Measurements from ENCODE around the gene PPP1CA. TPM values are rescaled to one million over a fixed set of nuclear protein-coding genes. Genes with fewer than 3 reads are reported as not detected.
A peak's percentile ranks its signal among the peaks of the same experiment; 100 is the strongest.

Gene PPP1CA
- total and polyA plus RNA-seq, 8 donors, result 49.0 to 72.8 (median 62.9) TPM

DNA sequence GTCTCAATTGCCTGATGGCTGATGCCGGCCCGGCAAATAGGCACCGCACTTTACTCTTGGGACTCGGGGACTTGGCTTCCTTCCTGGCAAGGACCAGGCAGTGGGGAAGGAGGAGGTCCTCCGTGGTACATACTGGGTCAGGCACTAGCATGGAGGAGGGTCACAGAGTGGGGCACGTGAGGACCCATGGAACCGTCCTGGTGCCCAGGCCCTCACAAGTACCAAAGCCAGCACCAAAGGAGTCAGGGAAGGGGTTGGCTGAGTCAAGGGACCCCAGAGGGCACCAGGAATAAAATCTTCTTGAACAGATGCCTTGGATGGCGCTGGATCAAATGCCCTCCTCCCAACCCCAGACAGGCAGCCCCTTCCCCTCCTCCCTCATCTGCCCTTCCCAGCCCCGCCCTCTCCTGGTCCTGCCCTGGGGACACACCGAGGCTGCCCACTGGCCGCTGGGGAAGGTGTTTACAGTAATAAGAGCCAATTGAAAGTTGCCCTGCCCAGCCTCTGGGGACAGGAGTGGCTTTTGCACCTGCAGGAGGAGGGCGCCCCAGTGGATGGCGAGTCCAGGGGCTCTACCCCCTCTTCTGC, 8.2 kb upstream of the PPP1CA start:
- TF ChIP-seq, protein P1, sequence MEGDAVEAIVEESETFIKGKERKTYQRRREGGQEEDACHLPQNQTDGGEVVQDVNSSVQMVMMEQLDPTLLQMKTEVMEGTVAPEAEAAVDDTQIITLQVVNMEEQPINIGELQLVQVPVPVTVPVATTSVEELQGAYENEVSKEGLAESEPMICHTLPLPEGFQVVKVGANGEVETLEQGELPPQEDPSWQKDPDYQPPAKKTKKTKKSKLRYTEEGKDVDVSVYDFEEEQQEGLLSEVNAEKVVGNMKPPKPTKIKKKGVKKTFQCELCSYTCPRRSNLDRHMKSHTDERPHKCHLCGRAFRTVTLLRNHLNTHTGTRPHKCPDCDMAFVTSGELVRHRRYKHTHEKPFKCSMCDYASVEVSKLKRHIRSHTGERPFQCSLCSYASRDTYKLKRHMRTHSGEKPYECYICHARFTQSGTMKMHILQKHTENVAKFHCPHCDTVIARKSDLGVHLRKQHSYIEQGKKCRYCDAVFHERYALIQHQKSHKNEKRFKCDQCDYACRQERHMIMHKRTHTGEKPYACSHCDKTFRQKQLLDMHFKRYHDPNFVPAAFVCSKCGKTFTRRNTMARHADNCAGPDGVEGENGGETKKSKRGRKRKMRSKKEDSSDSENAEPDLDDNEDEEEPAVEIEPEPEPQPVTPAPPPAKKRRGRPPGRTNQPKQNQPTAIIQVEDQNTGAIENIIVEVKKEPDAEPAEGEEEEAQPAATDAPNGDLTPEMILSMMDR (IDR thresholded peaks at IDR 0.05), result no peak
- peak; percentile 59 to 86 (median 64) for ATAC-seq
- Histone ChIP-seq H3K9me3 (no peaks in the 10 kb centered on the region), H3K36me3 (no peaks in the 10 kb centered on the region), H3K27me3 (no peaks in the 10 kb centered on the region), H3K4me1 (no peaks in the 10 kb centered on the region), H3K4me3 (no peak overlapping the region), H3K27ac (no peak overlapping the region)
- WGBS, 2 donors, result 22 to 24% methylated on average over 11 to 13 of the region's 13 CpGs
- no peak for FAIRE-seq
- intact Hi-C loops (cut with DNase I), result loop anchor here in 1 of 3 donors (10.0 kb wide), 1 partner anchor 95 kb away; the partner anchor contains the start of genes CDK2AP2 and PITPNM1
- DNase-seq, result peak in 4 of 6 donors; percentile 61 to 85 (median 72)

DNA sequence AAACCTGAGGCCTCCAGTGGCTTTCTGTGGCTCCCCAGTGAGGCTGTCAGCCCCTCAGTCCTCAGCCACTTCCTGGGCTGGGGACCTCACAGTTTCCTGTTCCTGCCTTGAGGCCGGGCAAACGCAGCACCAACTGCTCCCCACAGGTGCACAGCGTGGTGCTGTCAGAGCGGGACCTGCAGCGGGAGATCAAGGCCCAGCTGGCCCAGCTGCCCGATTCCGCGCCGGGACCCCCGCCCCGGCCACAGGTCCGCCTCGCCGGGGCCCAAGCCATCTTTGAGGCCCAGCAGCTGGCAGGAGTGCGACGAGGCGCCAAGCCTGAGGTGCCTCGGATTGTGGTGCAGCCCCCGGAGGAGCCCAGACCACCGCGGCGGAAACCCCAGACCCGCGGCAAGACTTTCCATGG, 7.6 kb upstream of the PPP1CA start:
- H3K27me3 ChIP-seq, result no peaks in the 10 kb centered on the region
- WGBS, 2 donors, result 51 to 69% methylated on average over 17 to 24 of the region's 24 CpGs
- H3K36me3 ChIP-seq, result no peaks in the 10 kb centered on the region
- intact Hi-C loops (cut with DNase I), result no loop called here
- no peaks in the 10 kb centered on the region for H3K4me1 ChIP-seq
- TF ChIP-seq, protein P1 (IDR thresholded peaks at IDR 0.05), result no peak
- peak in 1 of 6 donors; percentile 72 for DNase-seq
- FAIRE-seq, result no peak
- no peak for ATAC-seq
- H3K9me3 ChIP-seq, result no peaks in the 10 kb centered on the region
- no peak overlapping the region for H3K27ac ChIP-seq
- H3K4me3 ChIP-seq, result no peak overlapping the region

DNA sequence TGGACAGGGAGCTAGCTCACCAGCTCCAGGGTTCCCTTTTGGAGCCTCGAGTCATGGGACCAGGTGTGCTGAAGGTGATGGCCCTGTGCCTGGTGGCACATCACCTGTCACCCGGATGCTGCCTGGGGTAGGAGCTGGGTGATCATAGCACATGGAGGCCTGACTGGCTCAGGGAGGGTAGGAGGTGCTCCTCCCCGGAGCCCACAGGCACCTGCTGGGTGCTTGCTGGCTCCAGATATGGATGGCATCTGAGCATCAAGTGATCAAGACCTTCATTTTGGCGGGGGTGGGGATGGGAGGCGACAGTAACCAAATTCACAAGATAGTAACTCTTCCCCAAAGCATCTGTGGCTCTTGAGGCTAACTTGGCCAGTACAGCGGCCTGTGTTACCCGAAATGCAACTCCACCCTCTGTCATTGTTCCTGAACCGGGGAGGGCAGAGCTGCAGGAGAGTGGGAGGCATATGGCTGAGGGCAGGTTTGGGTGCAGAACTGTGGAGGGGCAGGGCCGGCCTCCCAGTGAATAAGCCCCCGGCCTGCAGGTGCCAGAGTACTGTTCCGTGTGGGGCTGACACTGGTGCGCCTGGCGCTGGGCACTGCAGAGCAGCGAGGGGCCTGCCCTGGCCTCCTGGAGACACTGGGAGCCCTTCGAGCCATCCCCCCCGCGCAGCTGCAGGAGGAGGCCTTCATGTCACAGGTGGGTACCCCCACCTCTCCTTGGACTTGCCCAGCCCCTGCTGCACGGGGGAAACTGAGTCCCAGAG, 7.0 kb upstream of the PPP1CA start:
- no peak for FAIRE-seq
- Histone ChIP-seq H3K36me3 (no peaks in the 10 kb centered on the region), H3K9me3 (no peaks in the 10 kb centered on the region), H3K4me3 (no peak overlapping the region), H3K27me3 (no peaks in the 10 kb centered on the region), H3K27ac (no peak overlapping the region), H3K4me1 (no peaks in the 10 kb centered on the region)
- WGBS, 2 donors, result 60 to 71% methylated on average over 18 of the region's 18 CpGs
- DNase-seq, result peak in 1 of 6 donors; percentile 73
- ATAC-seq, result no peak
- TF ChIP-seq, protein P1 (IDR thresholded peaks at IDR 0.05), result no peak
- intact Hi-C loops (cut with DNase I), result no loop called here

DNA sequence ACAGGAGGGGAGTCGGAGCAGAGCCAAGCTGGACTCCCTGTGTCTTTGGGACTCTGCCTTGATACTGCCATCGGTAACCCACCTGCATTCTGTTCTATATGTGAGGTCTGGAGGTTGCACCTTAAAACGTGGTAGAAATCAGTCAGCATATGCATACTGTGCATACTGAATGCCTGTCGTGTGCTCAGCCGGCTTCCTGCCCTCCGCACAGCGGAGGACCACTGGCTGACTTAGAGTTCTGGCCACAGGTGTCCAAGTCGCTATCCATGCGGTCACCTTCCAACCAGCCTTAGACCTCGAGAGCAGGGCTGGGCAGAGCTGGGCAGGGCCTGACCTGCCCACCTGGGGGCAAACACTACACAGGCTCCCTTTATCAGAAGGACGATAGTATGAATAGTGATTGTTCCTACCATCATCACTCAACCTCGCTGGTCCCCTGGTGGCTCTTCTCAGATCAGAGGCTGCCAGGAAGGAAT, 6.1 kb upstream of the PPP1CA start:
- no peaks in the 10 kb centered on the region for H3K27me3 ChIP-seq
- 42 to 49% methylated on average over 12 of the region's 12 CpGs for WGBS, 2 donors
- no peak overlapping the region for H3K27ac ChIP-seq
- intact Hi-C loops (cut with DNase I), result no loop called here
- TF ChIP-seq, protein P1 (IDR thresholded peaks at IDR 0.05), result no peak
- H3K4me1 ChIP-seq, result no peaks in the 10 kb centered on the region
- no peaks in the 10 kb centered on the region for H3K9me3 ChIP-seq
- FAIRE-seq, result no peak
- peak in 1 of 6 donors; percentile 39 for DNase-seq
- no peak for ATAC-seq
- H3K36me3 ChIP-seq, result no peaks in the 10 kb centered on the region
- H3K4me3 ChIP-seq, result no peak overlapping the region

All from pancreas (tissue), 10 donors.